Peyer's patch (tissue), 4 donors: ENCODE measurements around the gene KCNIP4. TPM values are rescaled to one million over a fixed set of nuclear protein-coding genes. Genes with fewer than 3 reads are reported as not detected.

Experiments
- DNase-seq, 3 donors: peaks; one replicate each; pipeline ENCODE4 v3.0.0-alpha.2; 2017 to 2019
- H3K27ac ChIP-seq, 4 donors: fragments of 200-600 bp; sonication (generic); one replicate each; pipeline ENCODE4 v1.5.1; 2016 to 2019
- H3K27me3 ChIP-seq, 2 donors: fragments of 200-600 bp; sonication (generic); one replicate each; pipeline ENCODE4 v1.5.1; 2019
- H3K36me3 ChIP-seq, 3 donors: fragments of 200-600 bp; sonication (generic); one replicate each; pipeline ENCODE4 v1.5.1; 2016 to 2019
- H3K4me1 ChIP-seq, 4 donors: fragments of 200-600 bp; sonication (generic); one replicate each; pipeline ENCODE4 v1.5.1; 2016 to 2019
- H3K4me3 ChIP-seq, 4 donors: fragments of 200-600 bp; sonication (generic); 1 replicate in 3 of 4; 2 replicates in 1 of 4; pipeline ENCODE4 v1.5.1; 2016 to 2019; ENCODE audit warnings: mild to moderate bottlenecking in 1 of 4
- H3K9me3 ChIP-seq, 4 donors: fragments of 200-600 bp; sonication (generic); one replicate each; pipeline ENCODE4 v1.5.1; 2016 to 2019; ENCODE audit warnings: mild to moderate bottlenecking in 1 of 4
- POLR2A ChIP-seq, 2 donors: fragments of 450-650 bp; IDR thresholded peaks; one replicate each; pipeline ENCODE4 v1.5.1; 2017; ENCODE audit warnings: antibody characterized with exemption in 2 of 2, mild to moderate bottlenecking in 2 of 2, moderate library complexity in 2 of 2
- total RNA-seq, 4 donors: library from RNA; depleted of rRNA; stranded (reverse); fragments of >200 nt; gene quantifications; one replicate each; pipeline ENCODE4 v1.1.0, GENCODE V29; 2016
- TF ChIP-seq, protein P1 (sequence below), 6 experiments: fragments of 450-650 bp in 4 of 6; fragments of 200-600 bp in 2 of 6; sonication (generic) in 1 of 6; IDR thresholded peaks; one replicate each; pipeline ENCODE4 v1.5.1; 2017 to 2019; ENCODE audit warnings: antibody characterized with exemption in 6 of 6, mild to moderate bottlenecking in 3 of 6, moderate library complexity in 1 of 6

The KCNIP4 gene
- total RNA-seq, 4 donors from 2014 or later, result 2.8 TPM; not detected in 3

DNA sequence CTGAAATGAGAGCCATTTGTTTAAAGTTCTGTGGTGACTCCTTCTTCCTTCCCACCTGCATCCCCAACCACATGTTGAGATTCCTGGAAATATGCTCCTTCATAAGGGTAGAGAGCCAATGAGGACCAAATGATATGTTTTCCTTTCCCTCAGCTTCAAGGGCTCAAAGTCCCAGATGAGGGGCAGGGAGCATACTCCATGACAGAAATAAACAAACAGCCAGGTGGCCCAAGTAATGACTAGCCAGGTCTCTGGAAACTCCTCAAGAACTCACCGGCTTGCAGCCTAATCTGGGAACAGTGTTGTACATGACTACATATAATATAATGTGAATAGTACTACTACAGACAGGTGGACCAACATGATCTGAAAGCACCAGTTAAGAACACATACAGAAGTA lies 856.0 kb downstream of the KCNIP4 start:
- no peak for DNase-seq
- TF ChIP-seq POLR2A (IDR thresholded peaks at IDR 0.05), result no peak
- TF ChIP-seq, protein P1, sequence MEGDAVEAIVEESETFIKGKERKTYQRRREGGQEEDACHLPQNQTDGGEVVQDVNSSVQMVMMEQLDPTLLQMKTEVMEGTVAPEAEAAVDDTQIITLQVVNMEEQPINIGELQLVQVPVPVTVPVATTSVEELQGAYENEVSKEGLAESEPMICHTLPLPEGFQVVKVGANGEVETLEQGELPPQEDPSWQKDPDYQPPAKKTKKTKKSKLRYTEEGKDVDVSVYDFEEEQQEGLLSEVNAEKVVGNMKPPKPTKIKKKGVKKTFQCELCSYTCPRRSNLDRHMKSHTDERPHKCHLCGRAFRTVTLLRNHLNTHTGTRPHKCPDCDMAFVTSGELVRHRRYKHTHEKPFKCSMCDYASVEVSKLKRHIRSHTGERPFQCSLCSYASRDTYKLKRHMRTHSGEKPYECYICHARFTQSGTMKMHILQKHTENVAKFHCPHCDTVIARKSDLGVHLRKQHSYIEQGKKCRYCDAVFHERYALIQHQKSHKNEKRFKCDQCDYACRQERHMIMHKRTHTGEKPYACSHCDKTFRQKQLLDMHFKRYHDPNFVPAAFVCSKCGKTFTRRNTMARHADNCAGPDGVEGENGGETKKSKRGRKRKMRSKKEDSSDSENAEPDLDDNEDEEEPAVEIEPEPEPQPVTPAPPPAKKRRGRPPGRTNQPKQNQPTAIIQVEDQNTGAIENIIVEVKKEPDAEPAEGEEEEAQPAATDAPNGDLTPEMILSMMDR (IDR thresholded peaks at IDR 0.05), result no peak
- H3K4me3 ChIP-seq, result no peak overlapping the region
- no peaks in the 10 kb centered on the region for H3K36me3 ChIP-seq
- H3K9me3 ChIP-seq, result no peaks in the 10 kb centered on the region
- H3K4me1 ChIP-seq, result no peaks in the 10 kb centered on the region
- H3K27ac ChIP-seq, result no peak overlapping the region
- no peaks in the 10 kb centered on the region for H3K27me3 ChIP-seq

DNA sequence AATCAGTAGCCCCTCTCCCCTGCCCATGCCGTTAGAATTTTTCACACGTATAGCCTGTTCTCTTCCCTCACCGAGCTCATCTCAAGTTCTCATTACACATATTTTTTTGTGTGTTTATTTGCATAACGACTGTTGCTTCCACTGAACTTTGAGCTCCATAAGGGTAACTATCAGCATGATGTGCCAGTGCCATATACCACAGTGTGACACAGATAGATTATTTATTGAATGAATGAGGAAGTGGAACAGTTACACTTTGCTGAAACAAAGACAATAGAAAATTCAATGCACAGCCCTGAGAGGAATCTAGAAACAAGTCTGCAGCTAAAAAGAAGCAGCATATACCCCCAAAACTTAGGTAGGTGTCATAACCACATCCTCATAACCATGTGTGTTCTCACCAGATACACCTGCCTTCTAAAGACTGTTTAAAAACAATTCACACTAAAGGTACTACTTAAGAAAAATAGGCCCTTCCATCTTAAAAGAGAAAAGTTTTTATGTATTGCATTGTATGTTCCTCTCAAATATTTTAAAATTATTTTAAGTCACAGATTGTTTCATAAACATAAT lies 858.4 kb downstream of the KCNIP4 start:
- no peak overlapping the region for H3K27ac ChIP-seq
- DNase-seq, result no peak

DNA sequence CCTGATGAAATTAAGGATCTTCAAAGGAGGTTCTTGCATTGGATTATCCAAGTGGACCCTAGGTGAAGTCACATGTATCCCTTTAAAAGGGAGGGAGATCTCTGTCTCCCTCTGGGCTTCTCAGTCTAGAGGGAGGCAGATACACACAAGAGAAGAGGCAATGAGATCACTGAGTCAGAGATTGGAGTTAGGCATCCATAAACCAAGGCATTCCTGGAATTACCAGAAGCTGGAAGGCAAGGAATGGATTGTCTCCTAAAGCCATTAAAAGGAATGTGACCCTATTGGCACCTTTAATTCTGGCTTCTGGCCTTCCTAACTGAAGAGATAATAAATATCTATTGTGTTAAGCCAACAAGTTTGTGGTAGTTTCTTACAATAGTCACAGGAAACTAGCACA lies 865.2 kb downstream of the KCNIP4 start:
- H3K27ac ChIP-seq, result no peak overlapping the region
- no peak for TF ChIP-seq POLR2A (IDR thresholded peaks at IDR 0.05)
- no peak for DNase-seq

More for the DNA sequence above, 858.4 kb downstream of the KCNIP4 start:
- Histone ChIP-seq H3K4me3 (no peak overlapping the region), H3K4me1 (no peaks in the 10 kb centered on the region), H3K9me3 (no peaks in the 10 kb centered on the region), H3K36me3 (no peaks in the 10 kb centered on the region), H3K27me3 (no peaks in the 10 kb centered on the region)
- no peak for TF ChIP-seq POLR2A (IDR thresholded peaks at IDR 0.05)
- TF ChIP-seq, protein P1 (IDR thresholded peaks at IDR 0.05), result no peak

DNA sequence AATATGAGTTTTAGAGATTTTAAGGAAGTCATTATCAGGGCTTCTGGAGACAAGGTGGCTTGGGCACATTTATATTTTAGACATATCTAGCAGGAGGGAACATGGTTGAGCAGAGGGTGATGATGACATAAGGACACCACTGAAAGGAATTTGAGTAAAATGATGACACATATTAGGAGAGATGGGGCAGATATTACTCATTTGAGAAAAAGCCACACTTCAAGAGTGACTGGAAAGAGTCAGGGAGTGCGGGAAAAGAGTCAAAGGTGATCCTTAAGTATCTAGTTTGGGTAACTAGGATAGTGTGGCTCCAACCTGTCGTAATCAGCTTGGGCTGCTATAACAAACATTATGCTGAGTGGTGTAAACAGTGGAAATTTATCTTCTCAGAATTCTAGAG lies 870.6 kb downstream of the KCNIP4 start:
- Histone ChIP-seq H3K4me3 (no peak overlapping the region), H3K4me1 (no peaks in the 10 kb centered on the region), H3K27ac (no peak overlapping the region), H3K27me3 (no peaks in the 10 kb centered on the region), H3K9me3 (no peaks in the 10 kb centered on the region), H3K36me3 (no peaks in the 10 kb centered on the region)
- TF ChIP-seq, protein P1 (IDR thresholded peaks at IDR 0.05), result no peak
- no peak for TF ChIP-seq POLR2A (IDR thresholded peaks at IDR 0.05)
- no peak for DNase-seq

More for the DNA sequence above, 865.2 kb downstream of the KCNIP4 start:
- Histone ChIP-seq H3K4me3 (no peak overlapping the region), H3K27me3 (no peaks in the 10 kb centered on the region), H3K9me3 (no peaks in the 10 kb centered on the region), H3K36me3 (no peaks in the 10 kb centered on the region), H3K4me1 (no peaks in the 10 kb centered on the region)

DNA sequence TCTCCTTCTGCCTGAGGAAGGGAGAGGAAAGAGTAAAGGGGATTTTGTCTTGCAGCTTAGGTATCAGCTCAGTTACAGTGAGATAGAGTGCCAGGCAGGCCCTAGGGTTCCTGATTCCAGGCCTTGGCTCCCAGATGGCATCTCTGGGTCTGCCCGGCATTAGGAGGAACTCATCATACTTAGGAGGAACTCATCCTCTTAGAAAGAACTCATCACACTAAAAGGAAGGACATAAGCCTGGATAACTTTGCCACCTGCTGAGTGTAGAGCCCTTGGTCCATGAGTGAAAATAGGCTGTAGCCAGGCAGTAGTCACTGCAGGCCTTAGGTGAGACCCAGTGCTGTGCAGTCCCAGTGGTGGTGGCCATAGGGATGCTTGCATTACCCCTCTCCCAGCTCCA lies 881.2 kb downstream of the KCNIP4 start:
- no peaks in the 10 kb centered on the region for H3K9me3 ChIP-seq
- no peaks in the 10 kb centered on the region for H3K36me3 ChIP-seq
- no peak overlapping the region for H3K27ac ChIP-seq
- no peaks in the 10 kb centered on the region for H3K4me1 ChIP-seq
- no peak for DNase-seq
- TF ChIP-seq POLR2A (IDR thresholded peaks at IDR 0.05), result no peak
- TF ChIP-seq, protein P1 (IDR thresholded peaks at IDR 0.05), result no peak
- H3K27me3 ChIP-seq, result no peaks in the 10 kb centered on the region
- H3K4me3 ChIP-seq, result no peak overlapping the region

DNA sequence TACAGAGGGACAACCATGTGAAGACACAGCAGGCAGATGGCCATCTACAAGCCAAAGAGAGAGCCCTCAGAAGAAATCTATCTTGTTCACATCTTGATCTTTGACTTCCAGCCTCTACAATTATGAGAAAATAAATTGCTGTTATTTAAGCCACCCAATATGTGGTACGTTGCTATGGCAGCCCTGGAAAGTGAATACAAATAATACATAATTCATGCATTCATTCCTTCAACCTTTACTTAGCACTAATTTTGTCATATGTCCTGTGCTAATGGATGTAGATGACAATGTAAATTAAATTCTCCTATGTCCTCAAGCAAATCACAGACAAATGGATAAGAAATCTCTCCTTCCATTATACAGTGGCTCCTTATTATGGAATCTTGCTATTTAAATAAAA lies 886.7 kb downstream of the KCNIP4 start:
- no peaks in the 10 kb centered on the region for H3K9me3 ChIP-seq
- H3K4me1 ChIP-seq, result no peaks in the 10 kb centered on the region
- no peak overlapping the region for H3K27ac ChIP-seq
- DNase-seq, result no peak
- no peaks in the 10 kb centered on the region for H3K36me3 ChIP-seq
- no peak overlapping the region for H3K4me3 ChIP-seq
- no peaks in the 10 kb centered on the region for H3K27me3 ChIP-seq
- TF ChIP-seq, protein P1 (IDR thresholded peaks at IDR 0.05), result no peak
- no peak for TF ChIP-seq POLR2A (IDR thresholded peaks at IDR 0.05)
